ENCODE measurements around the gene IL19.

DNA sequence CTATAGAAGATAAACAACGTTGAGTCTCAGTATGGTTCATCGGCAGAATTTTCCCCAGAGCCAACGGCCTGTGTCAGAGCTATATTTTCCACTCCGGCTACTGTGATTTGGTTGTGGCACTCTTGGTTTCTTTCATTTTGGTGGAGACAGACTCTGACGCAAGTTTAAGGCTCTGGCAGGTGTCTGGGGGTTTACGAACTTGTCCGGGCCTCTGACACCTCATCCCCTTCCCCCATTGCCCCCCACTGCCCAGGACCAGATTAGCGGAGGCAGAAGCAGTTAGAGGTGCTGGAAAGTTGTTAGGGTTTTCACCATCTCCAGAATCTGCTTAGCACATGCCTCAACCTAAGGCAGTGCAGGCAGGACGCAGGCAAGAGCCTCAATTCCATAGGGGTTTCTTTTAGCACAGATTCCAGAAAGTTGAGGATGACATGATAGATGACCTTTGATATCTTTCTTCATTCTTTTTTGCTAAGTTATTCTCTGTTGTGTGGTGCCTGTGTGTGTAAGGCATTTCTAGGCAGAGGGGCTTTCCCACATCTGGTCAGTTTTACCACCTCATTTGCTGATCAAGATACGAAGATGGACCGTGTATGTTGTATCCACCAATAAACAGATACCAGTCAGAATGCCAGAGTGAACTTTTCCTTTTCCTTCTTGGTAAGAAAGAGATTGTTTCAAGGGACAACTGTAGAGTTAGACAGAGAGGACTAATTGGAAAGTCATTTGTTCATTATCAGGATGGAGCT is 20.1 kb downstream of the IL19 start:
- TF ChIP-seq CTCF (IDR thresholded peaks at IDR 0.05) = no peak
- TF ChIP-seq POLR2AphosphoS5 (IDR thresholded peaks at IDR 0.05) = no peak

Data from stomach (tissue), 4 donors.